NCI-H526 treated with DMSO at 0.1 percent for 48 hours (cell line): ENCODE data around the gene SLC1A2.

Experiments used
- DNase-seq: peaks from one replicate; lab custom pipeline; 2025; lab: John Stamatoyannopoulos, UW

SLC1A2 gene

DNA sequence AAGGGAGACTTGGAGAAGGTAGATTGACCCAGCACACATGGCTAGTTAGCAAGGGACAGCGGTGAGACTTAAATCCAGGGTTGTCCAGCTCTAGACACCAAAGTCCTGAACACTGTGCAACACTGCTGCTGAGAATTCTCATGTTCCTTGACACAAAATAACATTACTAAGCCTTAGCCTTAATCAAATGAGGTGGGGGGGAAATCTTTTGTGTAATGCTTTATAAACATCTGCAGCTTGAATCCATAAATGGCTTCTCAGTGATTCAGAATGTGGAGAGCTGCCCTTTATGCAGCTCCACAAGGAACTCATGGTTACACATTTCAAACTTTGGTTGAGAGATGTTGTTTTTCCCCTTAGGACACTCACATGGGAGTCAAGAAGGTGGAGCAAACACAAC is 200.4 kb downstream of the SLC1A2 start:
- DNase-seq, result no peak

DNA sequence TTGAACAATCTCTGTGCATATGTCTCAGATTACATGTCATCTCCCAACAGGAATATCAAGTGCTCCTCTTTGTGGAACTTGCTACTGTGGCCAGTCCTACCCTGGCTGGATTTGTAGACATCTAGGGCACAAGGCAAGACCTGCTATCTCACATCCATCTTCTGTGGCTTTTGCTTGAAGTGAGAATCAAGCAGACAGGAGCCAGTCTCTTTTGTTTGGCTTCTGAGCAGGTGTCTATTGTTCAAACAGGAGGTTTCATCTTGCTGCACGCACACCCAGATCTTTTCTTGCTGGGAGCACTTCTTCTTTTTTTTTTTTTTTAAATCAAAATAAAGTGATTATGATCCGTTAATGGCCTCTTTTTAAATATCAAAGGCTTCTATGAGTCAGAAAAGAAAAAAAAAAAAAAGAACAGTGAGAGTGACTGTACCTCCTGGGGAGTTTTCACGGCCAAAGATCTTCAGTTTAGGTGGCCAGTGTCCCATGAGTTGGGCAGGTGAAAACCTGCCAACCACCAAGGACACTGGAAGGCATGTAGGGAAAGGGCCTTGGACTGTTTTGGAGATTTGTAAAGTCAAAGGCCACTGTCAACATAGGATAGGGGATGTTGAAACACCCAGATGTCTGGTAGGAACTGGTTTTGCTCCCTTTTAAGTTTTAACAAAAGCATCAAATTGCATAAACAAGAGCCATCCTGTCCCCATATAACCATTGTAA is 202.2 kb downstream of the SLC1A2 start:
- no peak for DNase-seq

- no peak for DNase-seq
Observed at GRCh38 chr11:35215945-35216344, 203.4 kb downstream of the SLC1A2 start.

GRCh38 chr11:35214792-35215193 is 204.6 kb downstream of the SLC1A2 start:
- no peak for DNase-seq

GRCh38 chr11:35214226-35214770 is 205.1 kb downstream of the SLC1A2 start:
- DNase-seq, result no peak

DNA sequence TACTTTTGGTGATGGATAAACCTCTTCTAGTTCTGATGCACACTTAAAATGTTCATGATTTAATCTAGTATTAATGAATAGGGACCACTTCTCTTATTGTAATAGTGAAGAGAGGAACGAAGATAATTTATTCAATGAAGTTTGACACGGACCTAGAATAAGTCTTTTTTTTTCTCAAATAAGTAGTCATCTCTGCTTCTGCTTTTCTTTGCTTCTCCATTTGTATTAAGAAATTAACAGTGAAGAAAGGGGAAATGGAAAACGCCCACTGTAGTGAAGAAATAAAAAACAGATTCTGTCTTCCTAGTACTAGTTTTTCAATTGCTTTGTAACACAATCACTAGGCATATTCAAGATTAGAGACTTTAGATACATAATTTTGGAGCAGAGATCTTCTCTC is 207.4 kb downstream of the SLC1A2 start:
- DNase-seq, result no peak

GRCh38 chr11:35210876-35211546 is 208.3 kb downstream of the SLC1A2 start:
- DNase-seq, result no peak

- DNase-seq, result peak; percentile 18
Observed at GRCh38 chr11:35208795-35209194, 210.6 kb downstream of the SLC1A2 start.

DNA sequence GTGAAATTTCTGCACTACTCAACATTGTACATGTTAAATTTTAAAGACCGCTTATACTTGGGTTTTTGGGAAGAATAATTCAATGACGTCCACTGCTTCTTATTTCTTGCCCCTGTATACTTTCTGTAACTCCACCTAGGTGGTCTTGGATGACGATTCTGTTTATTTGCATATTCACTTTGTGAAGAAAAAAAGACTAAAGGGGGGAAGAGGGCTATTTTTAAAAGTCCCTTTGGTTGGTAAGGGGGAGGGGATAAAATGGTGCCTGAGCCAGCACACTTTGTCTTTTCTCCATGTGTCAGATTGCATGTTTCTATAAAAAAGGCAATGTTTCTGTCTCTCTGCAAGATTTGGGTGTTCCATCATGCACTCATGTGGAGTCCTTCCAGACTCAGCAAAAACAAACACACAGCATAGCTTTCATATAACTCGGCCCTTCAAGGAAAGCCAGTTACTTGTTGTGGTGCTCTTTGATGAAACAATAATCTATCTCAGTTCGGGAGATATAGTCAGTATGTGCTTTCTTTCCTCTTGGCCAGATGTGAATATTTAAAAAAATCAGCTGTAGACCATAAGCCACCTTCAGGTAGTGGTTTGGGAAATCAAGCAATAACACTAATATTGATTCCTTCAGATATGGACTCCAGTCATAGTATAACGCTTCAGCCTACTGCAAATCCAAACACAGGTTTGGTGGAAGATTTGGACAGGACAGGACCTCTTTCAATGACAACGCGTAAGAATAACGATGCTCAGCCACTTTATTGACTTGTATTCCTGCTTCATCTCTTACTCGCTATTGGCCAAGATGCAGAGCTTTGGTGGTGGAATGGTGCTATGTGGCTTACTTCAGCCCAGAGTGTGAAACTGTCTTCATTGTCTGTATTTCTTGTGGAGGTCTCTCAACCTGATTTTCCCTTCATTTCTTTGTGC is 211.6 kb downstream of the SLC1A2 start:
- DNase-seq, result no peak

- DNase-seq, result no peak
Observed at GRCh38 chr11:35206616-35207015, 212.7 kb downstream of the SLC1A2 start.

GRCh38 chr11:35204614-35205013 is 214.7 kb downstream of the SLC1A2 start:
- DNase-seq, result no peak
